ENCODE measurements around the gene NECTIN1. TPM values are rescaled to one million over a fixed set of nuclear protein-coding genes. Genes with fewer than 3 reads are reported as not detected.

NECTIN1 gene
- total RNA-seq, 1 donor from 2014 or later: 58.2 TPM

DNA sequence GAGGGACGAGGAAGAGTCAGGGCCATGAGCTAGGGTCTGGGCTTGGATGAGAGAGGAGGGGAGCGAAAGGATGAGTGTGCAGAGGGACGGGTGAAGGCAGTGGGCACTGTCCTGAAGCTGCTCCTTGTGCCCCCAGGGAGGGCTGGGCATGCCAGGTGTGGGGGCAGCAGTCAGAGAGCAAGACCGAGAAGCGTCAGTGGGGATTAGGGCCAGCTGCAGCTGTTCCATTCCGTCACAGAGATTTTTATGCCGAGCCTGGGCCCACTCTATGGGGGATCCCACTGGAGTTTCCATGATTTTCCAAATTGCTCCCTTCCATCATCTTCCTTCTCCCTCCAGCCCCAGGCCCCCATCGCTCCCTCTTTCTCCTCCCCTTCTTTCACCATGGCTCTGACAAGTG, 93.2 kb downstream of the NECTIN1 start:
- H3K36me3 ChIP-seq: no peaks in the 10 kb centered on the region
- H3K27ac ChIP-seq: no peak overlapping the region
- no peak for TF ChIP-seq POLR2AphosphoS5 (IDR thresholded peaks at IDR 0.05; ENCODE audit: insufficient read depth in 1 of 2, low read depth in 1 of 2)
- TF ChIP-seq, protein P1, sequence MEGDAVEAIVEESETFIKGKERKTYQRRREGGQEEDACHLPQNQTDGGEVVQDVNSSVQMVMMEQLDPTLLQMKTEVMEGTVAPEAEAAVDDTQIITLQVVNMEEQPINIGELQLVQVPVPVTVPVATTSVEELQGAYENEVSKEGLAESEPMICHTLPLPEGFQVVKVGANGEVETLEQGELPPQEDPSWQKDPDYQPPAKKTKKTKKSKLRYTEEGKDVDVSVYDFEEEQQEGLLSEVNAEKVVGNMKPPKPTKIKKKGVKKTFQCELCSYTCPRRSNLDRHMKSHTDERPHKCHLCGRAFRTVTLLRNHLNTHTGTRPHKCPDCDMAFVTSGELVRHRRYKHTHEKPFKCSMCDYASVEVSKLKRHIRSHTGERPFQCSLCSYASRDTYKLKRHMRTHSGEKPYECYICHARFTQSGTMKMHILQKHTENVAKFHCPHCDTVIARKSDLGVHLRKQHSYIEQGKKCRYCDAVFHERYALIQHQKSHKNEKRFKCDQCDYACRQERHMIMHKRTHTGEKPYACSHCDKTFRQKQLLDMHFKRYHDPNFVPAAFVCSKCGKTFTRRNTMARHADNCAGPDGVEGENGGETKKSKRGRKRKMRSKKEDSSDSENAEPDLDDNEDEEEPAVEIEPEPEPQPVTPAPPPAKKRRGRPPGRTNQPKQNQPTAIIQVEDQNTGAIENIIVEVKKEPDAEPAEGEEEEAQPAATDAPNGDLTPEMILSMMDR (IDR thresholded peaks at IDR 0.05): no peak
- no peak for TF ChIP-seq POLR2A (IDR thresholded peaks at IDR 0.05)
- no peaks in the 10 kb centered on the region for H3K4me1 ChIP-seq
- intact Hi-C loops (cut with DNase I): no loop called here
- H3K9me3 ChIP-seq: no peaks in the 10 kb centered on the region
- no peak for DNase-seq (ENCODE audit: extremely low spot score in 2 of 2)
- no peak overlapping the region for H3K4me3 ChIP-seq
- H3K27me3 ChIP-seq: no peaks in the 10 kb centered on the region

DNA sequence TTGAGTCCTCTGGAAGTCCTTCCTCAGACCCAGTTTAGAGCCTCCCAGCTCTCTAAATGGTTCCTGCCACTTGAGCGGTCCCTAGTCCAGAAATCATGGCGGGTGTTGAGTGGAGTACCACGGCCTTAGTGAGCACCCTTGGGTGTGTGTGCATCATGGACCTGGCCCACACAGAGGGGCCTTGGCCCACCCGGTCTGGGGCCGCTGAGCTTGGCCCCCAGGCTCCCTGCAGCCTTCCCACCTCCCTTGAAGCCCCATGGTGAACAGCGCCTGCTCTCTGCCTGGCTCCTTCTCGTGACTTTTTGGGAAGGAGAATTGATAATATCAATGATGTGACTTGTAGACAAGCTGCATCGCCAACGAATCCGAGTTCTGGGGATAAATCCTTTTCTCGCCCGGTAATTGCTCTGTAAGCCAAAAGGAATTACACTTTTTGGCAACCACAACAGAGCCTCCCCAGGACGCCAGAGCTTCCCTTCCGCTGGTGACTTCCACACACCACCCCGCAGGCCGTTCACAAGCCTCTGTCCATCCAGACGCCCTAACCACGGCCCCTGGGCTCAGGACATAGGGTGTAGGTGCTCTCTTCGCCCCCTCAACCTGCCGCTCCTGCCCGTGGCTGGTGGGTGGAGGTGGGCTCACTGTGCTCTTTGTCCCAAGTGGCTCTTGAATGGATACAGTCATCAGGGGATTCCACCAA, 93.8 kb downstream of the NECTIN1 start:
- intact Hi-C loops (cut with DNase I): no loop called here
- no peak for DNase-seq (ENCODE audit: extremely low spot score in 2 of 2)
- TF ChIP-seq, protein P1 (IDR thresholded peaks at IDR 0.05): no peak
- TF ChIP-seq POLR2AphosphoS5 (IDR thresholded peaks at IDR 0.05; ENCODE audit: insufficient read depth in 1 of 2, low read depth in 1 of 2) (no peak), POLR2A (IDR thresholded peaks at IDR 0.05) (no peak)
- Histone ChIP-seq H3K36me3 (no peaks in the 10 kb centered on the region), H3K27ac (no peak overlapping the region), H3K9me3 (no peaks in the 10 kb centered on the region), H3K27me3 (no peaks in the 10 kb centered on the region), H3K4me1 (no peaks in the 10 kb centered on the region), H3K4me3 (no peak overlapping the region)

DNA sequence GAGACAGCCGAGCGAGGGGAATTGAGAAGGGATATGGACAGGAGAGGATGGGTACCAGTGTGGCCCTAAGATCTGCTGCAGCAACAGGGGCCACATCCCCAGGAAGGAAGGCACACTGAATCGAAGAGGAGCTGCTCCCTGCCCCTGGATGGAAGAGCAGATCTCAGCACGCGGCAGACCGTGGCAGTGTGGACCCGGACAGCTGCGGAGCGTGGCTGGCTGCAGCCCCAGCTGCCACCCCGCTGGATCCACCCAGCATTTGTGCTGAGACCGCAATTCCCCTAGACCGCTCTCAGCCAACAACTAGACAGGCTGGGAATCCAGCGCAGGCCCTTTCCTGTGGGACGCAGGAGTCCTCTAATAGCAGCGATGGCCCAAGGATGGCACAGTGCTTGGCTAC, 94.7 kb downstream of the NECTIN1 start:
- TF ChIP-seq POLR2AphosphoS5 (IDR thresholded peaks at IDR 0.05; ENCODE audit: insufficient read depth in 1 of 2, low read depth in 1 of 2): no peak
- no peak for TF ChIP-seq POLR2A (IDR thresholded peaks at IDR 0.05)
- TF ChIP-seq, protein P1 (IDR thresholded peaks at IDR 0.05): no peak
- H3K4me3 ChIP-seq: no peak overlapping the region
- no peaks in the 10 kb centered on the region for H3K4me1 ChIP-seq
- no peaks in the 10 kb centered on the region for H3K9me3 ChIP-seq
- no peak for DNase-seq (ENCODE audit: extremely low spot score in 2 of 2)
- intact Hi-C loops (cut with DNase I): no loop called here
- H3K27me3 ChIP-seq: no peaks in the 10 kb centered on the region
- H3K36me3 ChIP-seq: no peaks in the 10 kb centered on the region
- H3K27ac ChIP-seq: no peak overlapping the region

DNA sequence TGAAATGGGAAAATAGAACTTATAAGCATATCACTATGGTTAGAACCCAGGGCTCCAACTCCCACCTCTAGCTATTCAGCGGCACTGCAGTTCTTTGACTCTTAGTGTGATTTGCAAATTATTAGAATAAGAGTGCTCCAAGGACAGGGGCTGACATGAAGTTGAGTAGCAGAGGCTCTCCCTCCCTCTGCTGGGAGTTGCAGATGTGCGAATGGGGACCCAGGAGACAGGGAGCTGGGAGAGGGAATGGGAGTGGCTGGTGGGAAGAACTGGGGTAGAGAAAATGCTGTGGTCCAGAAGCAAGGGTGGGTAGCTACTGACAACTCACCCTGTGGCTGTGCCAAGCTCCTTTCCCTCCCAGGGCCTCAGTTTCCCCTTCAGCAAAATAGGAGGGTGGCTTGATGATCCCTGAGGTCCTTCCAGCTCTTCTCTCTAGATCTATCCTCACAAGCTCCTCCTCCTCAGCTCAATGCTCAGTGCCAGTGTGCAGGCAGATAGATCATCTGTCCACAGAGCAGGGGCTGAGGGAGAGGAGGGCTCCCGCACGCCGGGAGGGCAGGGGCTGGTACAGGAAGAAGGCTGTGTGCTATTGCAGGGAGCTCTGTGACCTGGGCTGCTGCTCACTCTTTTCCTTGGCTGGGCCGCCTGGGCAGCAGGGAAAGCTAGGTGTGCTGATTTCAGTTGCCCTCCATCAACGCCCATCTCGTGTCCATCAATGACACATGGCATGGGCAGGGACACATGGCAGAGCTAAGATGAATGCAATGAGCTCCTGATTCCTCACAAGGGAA, 99.0 kb downstream of the NECTIN1 start:
- Histone ChIP-seq H3K36me3 (no peaks in the 10 kb centered on the region), H3K27me3 (no peaks in the 10 kb centered on the region), H3K9me3 (no peaks in the 10 kb centered on the region), H3K4me3 (no peak overlapping the region), H3K27ac (no peak overlapping the region), H3K4me1 (no peaks in the 10 kb centered on the region)
- no peak for DNase-seq (ENCODE audit: extremely low spot score in 2 of 2)
- TF ChIP-seq POLR2AphosphoS5 (IDR thresholded peaks at IDR 0.05; ENCODE audit: insufficient read depth in 1 of 2, low read depth in 1 of 2) (no peak), POLR2A (IDR thresholded peaks at IDR 0.05) (no peak)
- TF ChIP-seq, protein P1 (IDR thresholded peaks at IDR 0.05): no peak
- intact Hi-C loops (cut with DNase I): no loop called here

DNA sequence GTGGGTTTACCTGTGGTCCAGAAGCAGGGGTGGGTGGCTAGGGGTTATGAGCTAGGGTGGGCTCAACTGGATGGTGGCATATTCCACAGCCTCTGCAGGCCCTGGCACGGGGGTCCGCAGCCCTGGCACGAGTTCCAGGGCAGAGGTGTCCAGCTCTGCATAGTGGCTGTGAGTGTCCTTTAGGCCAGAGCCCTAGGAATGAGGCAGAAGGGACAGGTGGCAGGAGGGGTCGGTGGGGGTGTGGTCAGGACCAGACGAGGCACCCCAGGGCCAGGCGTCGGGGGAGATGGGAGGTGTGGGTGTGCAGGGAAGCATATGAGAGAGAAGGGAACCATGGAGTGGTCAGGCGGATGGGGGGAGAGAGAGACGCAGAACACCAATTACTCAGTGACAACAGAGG, 99.9 kb downstream of the NECTIN1 start:
- Histone ChIP-seq H3K36me3 (no peaks in the 10 kb centered on the region), H3K27me3 (no peaks in the 10 kb centered on the region), H3K9me3 (no peaks in the 10 kb centered on the region), H3K4me1 (no peaks in the 10 kb centered on the region), H3K27ac (no peak overlapping the region), H3K4me3 (no peak overlapping the region)
- DNase-seq (ENCODE audit: extremely low spot score in 2 of 2): no peak
- intact Hi-C loops (cut with DNase I): no loop called here
- no peak for TF ChIP-seq POLR2A (IDR thresholded peaks at IDR 0.05)
